C4-2B (cell line): ENCODE data around the gene RNF227.

Experiments used
- CTCF ChIP-seq: fragments of 450-650 bp; conservative IDR thresholded peaks from 2 replicates; pipeline ENCODE4 v1.5.1; 2017; ENCODE audit warnings: mild to moderate bottlenecking
- ZFX ChIP-seq: fragments of 450-650 bp; IDR thresholded peaks from 2 replicates; pipeline ENCODE4 v1.6.1; 2017

GRCh38 chr17:7915611-7916384 is at the start of gene RNF227:
- TF ChIP-seq CTCF (no peak), ZFX (no peak)
